Measurements from ENCODE around the gene ZBTB16.

GRCh38 chr11:114062272-114062671, 2.8 kb downstream of the ZBTB16 start:
- TF ChIP-seq SALL2 (tag by site-specific recombination; IDR thresholded peaks at IDR 0.05; ENCODE audit: borderline replicate concordance): no peak
- no peak for TF ChIP-seq ZNF639 (tag by site-specific recombination; IDR thresholded peaks at IDR 0.05)
- no peak for TF ChIP-seq CTCF (tag by site-specific recombination; IDR thresholded peaks at IDR 0.05)

All from HEK293 (cell line).